ENCODE results near the gene BOLA2B. TPM values are rescaled to one million over a fixed set of nuclear protein-coding genes. Genes with fewer than 3 reads are reported as not detected.
"Not testable (repeated sequence)": the region's sequence is repeated elsewhere in the genome, so short reads cannot be mapped to it uniquely, and the experiment has no call there.

The BOLA2B gene
- total and polyA plus RNA-seq, 9 of the 15 experiments (the other 6 are each of a cell fraction or from before 2014, with no cell fraction given), result 43.9 to 613 (median 181) TPM

- H3K4me3 ChIP-seq; H3K4me1 ChIP-seq (replicated peaks in 1 of 2; ENCODE audit: control insufficient read depth in 2 of 2, insufficient read depth in 2 of 2, low read length in 2 of 2); H3K36me3 ChIP-seq (ENCODE audit: control insufficient read depth, insufficient read depth, low read length); H3K27ac ChIP-seq (ENCODE audit: extremely low read depth, low read depth, low read length); H4K20me1 ChIP-seq (replicated peaks; ENCODE audit: control insufficient read depth, insufficient read depth, low read length); BruUV-seq (replicated peaks); H3K9ac ChIP-seq (ENCODE audit: insufficient read depth in 1 of 2, low read depth in 2 of 2, low read length in 2 of 2); DNase-seq (ENCODE audit: extremely low read depth in 1 of 4, low spot score in 3 of 4); H3K4me2 ChIP-seq (ENCODE audit: insufficient read depth, low read length); H3K9me1 ChIP-seq (ENCODE audit: control insufficient read depth, insufficient read depth, low read length); intact Hi-C loops (cut with micrococcal nuclease); H3K79me2 ChIP-seq (ENCODE audit: control insufficient read depth, insufficient read depth, low read length); H3K9me3 ChIP-seq (replicated peaks; ENCODE audit: control insufficient read depth, insufficient read depth, low read depth, low read length); POLR2A ChIA-PET; H2AFZ ChIP-seq (ENCODE audit: low read depth, low read length); CTCF ChIA-PET (ENCODE audit: low intra/inter-chr PET ratio); H3K27me3 ChIP-seq (ENCODE audit: control insufficient read depth in 2 of 2, insufficient read depth in 2 of 2, low read length in 2 of 2): not testable (repeated sequence)
- FAIRE-seq (peak; percentile 56), ATAC-seq (peak; percentile 70)
- in situ Hi-C loops (cut with MboI), result loop anchor here (25.0 kb wide), 4 partner anchors 428 to 1722 kb away; partner anchors contain the start of genes APOBR, CLN3, LAT and SULT1A1
- WGBS (ENCODE audit: insufficient coverage, low coverage, missing lambda C conversion rate), result 6% methylated on average over 2 of the region's 6 CpGs
Measured at GRCh38 chr16:30209032-30209431, 15.6 kb upstream of the BOLA2B start.

- POLR2A ChIA-PET; intact Hi-C loops (cut with micrococcal nuclease): not testable (repeated sequence)
- WGBS (ENCODE audit: insufficient coverage, low coverage, missing lambda C conversion rate), result no CpG with 5 or more reads among the region's 9 CpGs
Measured at GRCh38 chr16:30207063-30207704, 13.7 kb upstream of the BOLA2B start.

GRCh38 chr16:30206252-30206651 lies 12.8 kb upstream of the BOLA2B start:
- H4K20me1 ChIP-seq (replicated peaks; ENCODE audit: control insufficient read depth, insufficient read depth, low read length); H3K27ac ChIP-seq (ENCODE audit: extremely low read depth, low read depth, low read length); BruUV-seq (replicated peaks); FAIRE-seq; POLR2A ChIA-PET; H3K79me2 ChIP-seq (ENCODE audit: control insufficient read depth, insufficient read depth, low read length); H3K9ac ChIP-seq (ENCODE audit: insufficient read depth in 1 of 2, low read depth in 2 of 2, low read length in 2 of 2); H3K4me3 ChIP-seq; H3K4me2 ChIP-seq (ENCODE audit: insufficient read depth, low read length); H3K9me3 ChIP-seq (replicated peaks; ENCODE audit: control insufficient read depth, insufficient read depth, low read depth, low read length); CTCF ChIA-PET (ENCODE audit: low intra/inter-chr PET ratio); H2AFZ ChIP-seq (ENCODE audit: low read depth, low read length); intact Hi-C loops (cut with micrococcal nuclease); DNase-seq (ENCODE audit: extremely low read depth in 1 of 4, low spot score in 3 of 4); H3K4me1 ChIP-seq (replicated peaks in 1 of 2; ENCODE audit: control insufficient read depth in 2 of 2, insufficient read depth in 2 of 2, low read length in 2 of 2); H3K27me3 ChIP-seq (ENCODE audit: control insufficient read depth in 2 of 2, insufficient read depth in 2 of 2, low read length in 2 of 2); H3K36me3 ChIP-seq (ENCODE audit: control insufficient read depth, insufficient read depth, low read length); H3K9me1 ChIP-seq (ENCODE audit: control insufficient read depth, insufficient read depth, low read length): not testable (repeated sequence)
- ATAC-seq, result peak; percentile 52
- in situ Hi-C loops (cut with MboI), result loop anchor here (25.0 kb wide), 4 partner anchors 431 to 1719 kb away; partner anchors contain the start of genes APOBR, CLN3, LAT and SULT1A1
- no CpG with 5 or more reads among the region's 33 CpGs for WGBS (ENCODE audit: insufficient coverage, low coverage, missing lambda C conversion rate)

More at GRCh38 chr16:30207063-30207704, 13.7 kb upstream of the BOLA2B start:
- H3K79me2 ChIP-seq (ENCODE audit: control insufficient read depth, insufficient read depth, low read length); H3K9me3 ChIP-seq (replicated peaks; ENCODE audit: control insufficient read depth, insufficient read depth, low read depth, low read length); BruUV-seq (replicated peaks); CTCF ChIA-PET (ENCODE audit: low intra/inter-chr PET ratio); H4K20me1 ChIP-seq (replicated peaks; ENCODE audit: control insufficient read depth, insufficient read depth, low read length); H3K9ac ChIP-seq (ENCODE audit: insufficient read depth in 1 of 2, low read depth in 2 of 2, low read length in 2 of 2); H3K9me1 ChIP-seq (ENCODE audit: control insufficient read depth, insufficient read depth, low read length); H3K4me1 ChIP-seq (replicated peaks in 1 of 2; ENCODE audit: control insufficient read depth in 2 of 2, insufficient read depth in 2 of 2, low read length in 2 of 2); H2AFZ ChIP-seq (ENCODE audit: low read depth, low read length); H3K27ac ChIP-seq (ENCODE audit: extremely low read depth, low read depth, low read length); H3K36me3 ChIP-seq (ENCODE audit: control insufficient read depth, insufficient read depth, low read length); H3K27me3 ChIP-seq (ENCODE audit: control insufficient read depth in 2 of 2, insufficient read depth in 2 of 2, low read length in 2 of 2); H3K4me2 ChIP-seq (ENCODE audit: insufficient read depth, low read length); DNase-seq (ENCODE audit: extremely low read depth in 1 of 4, low spot score in 3 of 4); H3K4me3 ChIP-seq: not testable (repeated sequence)
- FAIRE-seq (peak; percentile 72), ATAC-seq (peak; percentile 17; the same call in 1 of the 3 replicates)
- in situ Hi-C loops (cut with MboI), result loop anchor here (25.0 kb wide), 4 partner anchors 430 to 1720 kb away; partner anchors contain the start of genes APOBR, CLN3, LAT and SULT1A1
